ENCODE data around the gene HSPB3.

The HSPB3 gene

DNA sequence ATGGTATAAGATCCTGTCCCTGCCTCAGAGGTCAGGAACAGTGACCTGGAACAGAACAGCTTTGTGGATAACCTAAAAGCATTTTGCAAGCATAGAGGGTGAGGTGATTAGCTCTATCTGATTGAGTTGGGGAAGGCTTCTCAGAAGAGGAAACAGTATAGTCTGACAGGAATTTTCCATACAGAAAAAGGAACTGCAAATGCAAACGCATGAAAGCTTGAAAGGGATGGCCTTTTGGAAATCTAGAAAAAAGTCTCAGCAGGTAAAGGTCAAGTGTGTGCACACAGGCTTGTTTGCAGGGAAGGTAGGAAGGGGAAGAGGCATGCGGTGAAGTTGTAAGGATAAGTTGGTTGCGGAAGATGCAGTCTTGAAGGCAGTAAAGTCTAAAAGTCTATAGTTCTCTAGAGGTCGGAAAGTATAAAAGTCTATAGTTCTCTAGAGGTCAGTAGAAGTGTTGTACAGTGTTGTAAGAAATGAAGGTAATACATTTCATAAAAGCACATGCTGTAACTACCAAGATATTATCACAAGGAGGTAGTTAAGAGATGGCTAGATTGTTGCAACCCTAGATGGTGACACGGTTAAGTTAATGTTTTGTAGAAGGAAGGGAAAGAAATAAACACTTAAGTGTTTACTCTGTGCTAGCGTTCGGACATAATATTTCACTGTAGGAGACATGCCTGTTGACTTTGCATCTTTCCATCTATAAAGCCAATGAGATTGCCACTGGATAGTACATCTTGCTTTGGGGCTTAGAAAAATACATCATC is 16.7 kb upstream of the HSPB3 start:
- TF ChIP-seq, protein P1, sequence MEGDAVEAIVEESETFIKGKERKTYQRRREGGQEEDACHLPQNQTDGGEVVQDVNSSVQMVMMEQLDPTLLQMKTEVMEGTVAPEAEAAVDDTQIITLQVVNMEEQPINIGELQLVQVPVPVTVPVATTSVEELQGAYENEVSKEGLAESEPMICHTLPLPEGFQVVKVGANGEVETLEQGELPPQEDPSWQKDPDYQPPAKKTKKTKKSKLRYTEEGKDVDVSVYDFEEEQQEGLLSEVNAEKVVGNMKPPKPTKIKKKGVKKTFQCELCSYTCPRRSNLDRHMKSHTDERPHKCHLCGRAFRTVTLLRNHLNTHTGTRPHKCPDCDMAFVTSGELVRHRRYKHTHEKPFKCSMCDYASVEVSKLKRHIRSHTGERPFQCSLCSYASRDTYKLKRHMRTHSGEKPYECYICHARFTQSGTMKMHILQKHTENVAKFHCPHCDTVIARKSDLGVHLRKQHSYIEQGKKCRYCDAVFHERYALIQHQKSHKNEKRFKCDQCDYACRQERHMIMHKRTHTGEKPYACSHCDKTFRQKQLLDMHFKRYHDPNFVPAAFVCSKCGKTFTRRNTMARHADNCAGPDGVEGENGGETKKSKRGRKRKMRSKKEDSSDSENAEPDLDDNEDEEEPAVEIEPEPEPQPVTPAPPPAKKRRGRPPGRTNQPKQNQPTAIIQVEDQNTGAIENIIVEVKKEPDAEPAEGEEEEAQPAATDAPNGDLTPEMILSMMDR (conservative IDR thresholded peaks at IDR 0.05; ENCODE audit: low read length), result no peak
- no peak for TF ChIP-seq EZH2phosphoT487 (IDR thresholded peaks at IDR 0.05; ENCODE audit: borderline replicate concordance)
- no peak overlapping the region for H3K4me2 ChIP-seq (ENCODE audit: low read depth, low read length, poor library complexity, severe bottlenecking)
- no peak overlapping the region for H2AFZ ChIP-seq (ENCODE audit: low read length)

DNA sequence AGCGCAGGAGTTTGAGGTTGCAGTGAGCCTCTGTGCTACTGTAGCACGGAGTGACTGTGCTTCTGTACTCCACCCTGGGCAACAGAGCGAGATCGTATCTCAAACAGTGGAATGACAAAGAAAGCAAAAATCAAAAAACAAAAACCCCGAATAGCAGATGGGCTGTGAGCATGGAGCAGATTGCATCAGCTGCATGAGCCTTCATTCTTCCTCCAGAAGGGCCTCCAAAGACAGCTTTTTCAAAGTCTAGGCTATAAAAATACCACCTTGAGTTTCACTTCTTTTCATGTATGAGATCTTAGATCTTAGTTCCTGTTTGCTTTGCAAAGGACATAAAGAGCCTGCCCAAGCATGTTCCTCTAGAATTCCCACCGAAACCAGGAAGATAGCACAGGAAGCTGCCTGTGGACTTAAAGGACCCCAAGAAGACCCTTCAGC is 15.0 kb upstream of the HSPB3 start:
- Histone ChIP-seq H3K4me2 (ENCODE audit: low read depth, low read length, poor library complexity, severe bottlenecking) (peak overlapping the region; percentile 5), H3K4me1 (ENCODE audit: insufficient read depth, low read length, poor library complexity, severe bottlenecking) (peaks cover 11% of the 10 kb centered on the region), H3K9ac (ENCODE audit: low read depth, low read length, poor library complexity, severe bottlenecking) (no peak overlapping the region), H2AFZ (ENCODE audit: low read length) (peak overlapping the region; percentile 64), H3K9me3 (ENCODE audit: insufficient read depth, low read depth, low read length) (no peaks in the 10 kb centered on the region), H3K79me2 (ENCODE audit: insufficient read depth, low read length) (no peaks in the 10 kb centered on the region), H3F3A (ENCODE audit: low read depth) (no peaks in the 10 kb centered on the region), H3K36me3 (ENCODE audit: insufficient read depth, low read length) (no peaks in the 10 kb centered on the region), H3K4me3 (ENCODE audit: low read length, poor library complexity, severe bottlenecking) (no peak overlapping the region), H3K27me3 (ENCODE audit: insufficient read depth, low read length, poor library complexity, severe bottlenecking) (no peaks in the 10 kb centered on the region), H3K9me2 (replicated peaks; ENCODE audit: low read depth, low read length) (no peaks in the 10 kb centered on the region), H4K20me1 (ENCODE audit: insufficient read depth, low read length, poor library complexity, severe bottlenecking) (no peaks in the 10 kb centered on the region)
- no peak for TF ChIP-seq EZH2phosphoT487 (IDR thresholded peaks at IDR 0.05; ENCODE audit: borderline replicate concordance)

More for the DNA sequence above, 16.7 kb upstream of the HSPB3 start:
- Histone ChIP-seq H3K36me3 (ENCODE audit: insufficient read depth, low read length) (no peaks in the 10 kb centered on the region), H3K9ac (ENCODE audit: low read depth, low read length, poor library complexity, severe bottlenecking) (no peak overlapping the region), H3K4me1 (ENCODE audit: insufficient read depth, low read length, poor library complexity, severe bottlenecking) (peaks cover 11% of the 10 kb centered on the region), H3K27me3 (ENCODE audit: insufficient read depth, low read length, poor library complexity, severe bottlenecking) (no peaks in the 10 kb centered on the region), H3K79me2 (ENCODE audit: insufficient read depth, low read length) (no peaks in the 10 kb centered on the region), H3K9me2 (replicated peaks; ENCODE audit: low read depth, low read length) (no peaks in the 10 kb centered on the region), H3K9me3 (ENCODE audit: insufficient read depth, low read depth, low read length) (no peaks in the 10 kb centered on the region), H4K20me1 (ENCODE audit: insufficient read depth, low read length, poor library complexity, severe bottlenecking) (no peaks in the 10 kb centered on the region), H3F3A (ENCODE audit: low read depth) (no peaks in the 10 kb centered on the region), H3K4me3 (ENCODE audit: low read length, poor library complexity, severe bottlenecking) (no peak overlapping the region)

DNA sequence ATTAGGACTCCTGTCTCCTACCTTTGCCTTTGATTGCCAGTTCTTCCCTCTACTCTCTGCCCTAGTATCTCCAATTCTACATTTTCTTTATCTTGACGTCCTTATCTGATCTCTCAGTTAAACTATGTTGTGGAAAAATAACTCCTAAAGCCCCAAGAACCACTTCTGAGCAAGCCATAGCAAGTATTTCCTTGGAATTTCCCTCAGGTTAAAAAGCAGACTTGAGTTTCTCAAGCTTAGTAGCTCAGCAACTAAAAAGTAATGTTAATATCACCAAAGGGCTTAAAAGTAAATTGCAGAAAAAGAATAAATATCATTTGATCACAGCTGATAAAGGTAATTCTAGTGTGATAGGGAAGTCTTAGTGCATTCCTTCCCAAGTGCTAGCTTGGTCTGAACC is 13.2 kb upstream of the HSPB3 start:
- TF ChIP-seq EZH2phosphoT487 (IDR thresholded peaks at IDR 0.05; ENCODE audit: borderline replicate concordance), result no peak
- TF ChIP-seq, protein P1 (conservative IDR thresholded peaks at IDR 0.05; ENCODE audit: low read length), result no peak

More for the DNA sequence above, 13.2 kb upstream of the HSPB3 start:
- Histone ChIP-seq H2AFZ (ENCODE audit: low read length) (no peak overlapping the region), H3K4me2 (ENCODE audit: low read depth, low read length, poor library complexity, severe bottlenecking) (no peak overlapping the region), H3K9me3 (ENCODE audit: insufficient read depth, low read depth, low read length) (no peaks in the 10 kb centered on the region), H3K4me3 (ENCODE audit: low read length, poor library complexity, severe bottlenecking) (no peak overlapping the region), H3K9me2 (replicated peaks; ENCODE audit: low read depth, low read length) (no peaks in the 10 kb centered on the region), H3K9ac (ENCODE audit: low read depth, low read length, poor library complexity, severe bottlenecking) (no peak overlapping the region), H3K36me3 (ENCODE audit: insufficient read depth, low read length) (no peaks in the 10 kb centered on the region), H4K20me1 (ENCODE audit: insufficient read depth, low read length, poor library complexity, severe bottlenecking) (no peaks in the 10 kb centered on the region), H3K27me3 (ENCODE audit: insufficient read depth, low read length, poor library complexity, severe bottlenecking) (no peaks in the 10 kb centered on the region), H3K4me1 (ENCODE audit: insufficient read depth, low read length, poor library complexity, severe bottlenecking) (peaks cover 11% of the 10 kb centered on the region), H3F3A (ENCODE audit: low read depth) (no peaks in the 10 kb centered on the region), H3K79me2 (ENCODE audit: insufficient read depth, low read length) (no peaks in the 10 kb centered on the region)

All from Loucy (cell line).